Activated T-cell treated with anti-CD3 and anti-CD28 coated beads, Interleukin-2, amount 50 U/mL, for 1 hour (primary cell): ENCODE measurements around the gene CDK13.

Source experiments
- DNase-seq: peaks from one replicate; pipeline ENCODE4 v3.0.0-alpha.2; 2020

Gene CDK13

GRCh38 chr7:39950473-39951225, 593 bp downstream of the CDK13 start:
- DNase-seq = peak; percentile 60

DNA sequence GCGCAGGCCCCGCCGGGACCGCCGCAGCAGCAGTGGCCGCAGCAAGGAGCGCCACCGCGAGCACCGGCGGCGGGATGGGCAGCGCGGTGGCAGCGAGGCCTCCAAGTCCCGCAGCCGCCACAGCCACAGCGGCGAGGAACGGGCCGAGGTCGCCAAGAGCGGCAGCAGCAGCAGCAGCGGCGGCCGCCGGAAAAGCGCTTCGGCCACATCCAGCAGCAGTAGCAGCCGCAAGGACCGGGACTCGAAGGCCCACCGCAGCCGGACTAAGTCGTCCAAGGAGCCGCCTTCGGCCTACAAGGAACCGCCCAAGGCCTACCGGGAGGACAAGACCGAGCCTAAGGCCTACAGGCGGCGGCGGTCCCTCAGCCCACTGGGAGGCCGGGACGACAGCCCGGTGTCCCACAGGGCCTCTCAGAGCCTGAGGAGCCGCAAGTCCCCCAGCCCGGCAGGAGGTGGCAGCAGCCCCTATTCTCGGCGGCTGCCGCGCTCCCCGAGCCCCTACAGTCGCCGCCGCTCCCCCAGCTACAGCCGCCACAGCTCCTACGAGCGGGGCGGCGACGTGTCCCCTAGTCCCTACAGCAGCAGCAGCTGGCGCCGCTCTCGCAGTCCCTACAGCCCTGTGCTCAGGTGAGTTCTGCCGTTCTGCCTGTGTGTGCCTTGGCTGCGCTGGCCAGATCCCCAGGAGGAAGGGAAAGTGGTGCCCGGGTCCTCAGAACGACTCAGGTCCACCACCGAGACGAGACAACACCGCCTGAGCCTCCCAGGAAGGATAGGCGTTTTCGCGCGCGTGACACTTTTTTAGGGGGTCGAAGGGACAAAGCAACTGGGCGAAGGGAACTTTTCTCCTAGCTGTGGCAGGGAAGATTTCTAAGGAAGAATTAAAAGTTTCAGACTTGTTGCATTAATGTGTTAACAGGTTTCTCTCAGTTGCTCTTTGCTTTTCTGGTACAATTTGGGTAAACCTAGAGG, 1.5 kb downstream of the CDK13 start:
- DNase-seq = peak; percentile 74

DNA sequence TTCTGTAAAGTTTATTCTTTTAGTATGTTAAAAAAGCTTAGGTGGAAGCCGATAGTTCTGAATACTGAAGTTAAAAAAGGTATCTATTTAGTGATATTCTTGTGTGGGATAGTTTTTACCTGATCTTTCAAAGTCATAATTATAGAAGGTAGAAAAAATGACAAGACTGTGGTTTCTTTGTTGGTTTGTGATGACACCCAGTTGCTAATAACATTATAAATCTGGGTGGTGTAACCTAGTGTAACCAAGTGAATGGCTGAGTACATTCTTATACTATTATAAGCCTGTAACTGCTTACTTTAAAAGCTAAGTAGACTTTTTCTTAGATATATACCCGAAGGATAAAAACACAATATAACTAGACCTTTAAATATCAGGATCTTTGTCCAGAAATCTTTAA, 2.3 kb downstream of the CDK13 start:
- DNase-seq = no peak

DNA sequence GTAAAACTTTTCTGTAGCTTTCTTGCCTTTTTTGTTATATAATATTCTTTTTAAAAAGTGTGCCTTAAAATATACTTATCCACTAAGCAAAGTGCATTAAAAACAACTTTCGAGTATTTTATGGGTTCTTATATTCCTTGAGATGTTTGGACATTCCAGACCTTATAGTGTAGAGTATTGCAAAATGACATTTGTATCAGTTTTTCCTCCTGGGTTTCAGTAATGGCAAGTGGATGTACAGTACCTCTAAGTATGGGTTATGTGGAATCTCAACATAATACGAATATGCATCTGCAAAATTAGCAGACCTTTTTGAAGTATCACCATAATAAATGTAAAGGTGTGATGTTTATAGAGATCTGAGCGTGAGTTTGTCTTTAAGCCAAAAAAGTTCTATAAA, 2.7 kb downstream of the CDK13 start:
- no peak for DNase-seq

- no peak for DNase-seq
Observed at GRCh38 chr7:39954694-39955093, 4.6 kb downstream of the CDK13 start.

DNA sequence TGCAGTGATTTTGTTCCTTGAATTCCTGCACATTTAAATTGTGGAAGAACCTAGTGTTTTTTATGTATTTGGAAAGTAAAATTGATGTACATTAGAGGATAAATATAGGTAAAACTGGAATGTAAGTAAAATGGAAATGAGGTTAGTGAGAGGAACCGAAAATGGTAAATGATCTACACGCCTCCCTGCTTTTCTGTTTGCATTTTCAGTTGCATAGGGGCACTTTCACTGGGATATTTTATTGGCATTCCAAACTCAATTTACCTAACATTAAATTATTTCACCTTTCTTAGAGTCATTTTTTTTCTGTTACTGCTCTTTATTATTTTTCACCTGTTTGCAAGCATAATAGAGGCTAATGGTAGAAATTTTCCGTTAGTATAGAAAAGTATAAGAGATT, 8.0 kb downstream of the CDK13 start:
- no peak for DNase-seq

DNA sequence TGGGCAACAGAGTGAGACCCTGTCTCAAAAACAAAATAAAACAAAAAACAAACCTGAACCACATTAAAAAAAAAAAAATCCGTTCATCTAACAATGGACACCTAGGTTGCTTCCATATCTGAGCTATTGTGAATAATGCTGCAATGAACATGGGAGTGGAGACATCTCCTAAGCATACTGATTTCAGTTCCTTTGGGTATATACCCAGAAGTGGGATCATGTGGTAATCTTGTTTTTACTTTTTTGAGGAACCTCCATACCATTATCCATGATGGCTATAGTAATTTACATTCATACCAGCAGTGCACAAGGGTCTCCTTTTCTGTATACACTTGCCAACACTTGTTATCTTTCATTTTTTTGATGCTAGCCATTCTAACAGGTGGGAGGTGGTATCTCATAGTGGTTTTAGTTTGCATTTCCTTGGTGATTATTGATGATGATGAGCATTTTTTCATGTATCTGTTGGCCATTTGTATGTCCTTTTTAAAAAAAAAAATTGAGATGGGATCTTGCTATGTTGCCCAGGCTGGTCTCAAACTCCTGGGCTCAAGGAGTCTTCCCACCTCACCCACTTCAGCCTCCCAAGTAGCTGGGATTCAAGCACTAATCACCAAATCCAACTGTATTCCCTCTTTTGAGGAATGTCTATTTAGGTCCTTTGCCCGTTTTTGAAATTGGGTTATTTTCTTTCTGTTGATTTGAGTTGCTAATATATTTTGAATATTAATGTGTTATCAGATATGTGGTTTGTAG, 17.5 kb downstream of the CDK13 start:
- no peak for DNase-seq

DNA sequence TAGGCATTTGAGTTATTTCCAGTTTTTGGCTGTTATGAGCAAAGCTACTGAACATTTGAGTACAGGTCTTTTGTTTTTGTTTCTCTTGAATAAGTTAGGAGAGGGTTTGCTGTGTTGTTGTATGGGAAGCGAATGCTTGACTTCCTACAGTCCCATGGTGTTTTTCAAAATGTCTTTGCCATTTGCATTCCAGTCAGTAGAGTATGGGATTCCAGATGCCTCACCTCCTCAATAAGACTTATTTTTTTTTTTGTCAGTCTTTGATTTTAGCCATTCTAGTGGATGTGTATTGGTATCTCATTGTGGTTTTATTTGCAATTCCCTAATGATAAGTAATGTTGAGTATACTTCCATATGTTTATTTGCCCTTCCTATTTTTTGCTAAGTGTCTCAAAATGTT, 19.4 kb downstream of the CDK13 start:
- no peak for DNase-seq

- DNase-seq = no peak
Observed at GRCh38 chr7:39971924-39972323, 21.9 kb downstream of the CDK13 start.

DNA sequence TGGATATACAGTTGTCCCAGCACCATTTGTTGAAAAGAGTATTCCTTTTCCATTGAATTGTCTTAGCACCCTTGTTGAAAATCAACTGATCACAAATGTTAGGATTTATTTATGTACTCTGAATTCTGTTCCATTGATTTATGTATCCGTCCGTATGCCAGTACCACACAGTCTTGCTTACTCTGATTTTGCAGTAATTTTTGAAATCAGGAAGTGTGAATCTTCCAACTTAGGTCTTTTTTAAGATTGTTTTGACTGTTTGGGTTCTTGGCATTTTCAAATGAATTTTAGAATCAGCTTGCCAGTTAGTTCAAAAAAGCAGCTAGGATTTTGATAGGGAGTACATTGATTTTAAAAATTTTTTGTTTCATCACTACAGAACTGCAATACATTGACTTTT, 23.7 kb downstream of the CDK13 start:
- no peak for DNase-seq

- no peak for DNase-seq
Observed at GRCh38 chr7:39978230-39978934, 28.3 kb downstream of the CDK13 start.

GRCh38 chr7:39979406-39980073, 29.5 kb downstream of the CDK13 start:
- no peak for DNase-seq

- no peak for DNase-seq
Observed at GRCh38 chr7:39985398-39985918, 35.4 kb downstream of the CDK13 start.

GRCh38 chr7:39987641-39988347, 37.7 kb downstream of the CDK13 start:
- DNase-seq = peak; percentile 28

GRCh38 chr7:40000734-40001315, 50.8 kb downstream of the CDK13 start:
- no peak for DNase-seq

- DNase-seq = no peak
Observed at GRCh38 chr7:40001649-40002048, 51.6 kb downstream of the CDK13 start.

DNA sequence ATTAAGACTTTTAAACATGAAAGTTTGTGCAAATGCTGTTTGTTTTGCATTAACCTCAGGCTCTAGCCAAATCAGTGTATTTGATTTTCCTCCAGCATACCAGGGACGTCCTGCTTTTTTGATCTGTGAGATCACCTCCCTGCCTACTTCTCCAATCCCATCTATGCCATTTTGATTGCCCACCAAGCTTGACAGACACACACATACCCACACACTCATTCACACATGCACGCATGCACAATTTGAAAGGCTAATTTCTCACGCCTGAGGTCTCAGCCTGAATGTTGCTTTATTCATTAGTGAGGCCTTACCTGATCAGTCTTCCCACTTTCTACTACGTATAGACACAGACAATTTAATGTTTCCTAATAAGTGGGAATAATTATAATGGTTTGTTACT, 53.5 kb downstream of the CDK13 start:
- DNase-seq = no peak

DNA sequence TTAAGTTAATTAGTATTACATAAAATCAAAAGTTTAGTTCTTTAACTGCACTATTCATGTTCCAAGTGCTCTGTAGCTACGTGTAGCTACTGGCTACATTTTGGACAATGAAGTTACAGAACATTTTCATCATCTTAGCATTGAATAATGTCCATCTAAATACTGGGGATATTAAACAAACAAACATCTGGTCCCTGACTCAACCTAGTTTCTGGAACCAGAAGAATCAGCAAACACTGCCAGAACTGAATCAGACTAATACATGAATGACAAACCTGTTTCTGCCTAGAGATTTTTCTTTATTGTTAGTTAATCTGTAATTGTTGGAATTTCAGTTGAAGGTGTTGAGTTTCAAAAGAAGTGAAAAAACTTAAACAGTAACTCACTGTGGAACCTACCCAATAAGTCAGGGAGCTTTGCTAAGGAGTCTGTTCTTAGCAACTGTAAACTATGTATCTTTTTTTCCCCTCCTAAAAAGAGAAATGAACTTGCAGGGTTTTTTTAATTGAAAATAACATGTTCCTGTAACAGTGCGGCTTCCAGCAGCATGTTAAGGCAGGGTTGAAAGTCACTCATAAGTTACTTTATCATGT, 58.3 kb downstream of the CDK13 start:
- DNase-seq = no peak

- DNase-seq = no peak
Observed at GRCh38 chr7:40009301-40009700, 59.2 kb downstream of the CDK13 start.

- no peak for DNase-seq
Observed at GRCh38 chr7:40014376-40014775, 64.3 kb downstream of the CDK13 start.
